NCI-H526 (cell line): ENCODE results near the gene CMIP.

Experiments used
- DNase-seq, 2 experiments: peaks; one replicate each; lab custom pipeline; 2025; lab: John Stamatoyannopoulos, UW

CMIP gene

DNA sequence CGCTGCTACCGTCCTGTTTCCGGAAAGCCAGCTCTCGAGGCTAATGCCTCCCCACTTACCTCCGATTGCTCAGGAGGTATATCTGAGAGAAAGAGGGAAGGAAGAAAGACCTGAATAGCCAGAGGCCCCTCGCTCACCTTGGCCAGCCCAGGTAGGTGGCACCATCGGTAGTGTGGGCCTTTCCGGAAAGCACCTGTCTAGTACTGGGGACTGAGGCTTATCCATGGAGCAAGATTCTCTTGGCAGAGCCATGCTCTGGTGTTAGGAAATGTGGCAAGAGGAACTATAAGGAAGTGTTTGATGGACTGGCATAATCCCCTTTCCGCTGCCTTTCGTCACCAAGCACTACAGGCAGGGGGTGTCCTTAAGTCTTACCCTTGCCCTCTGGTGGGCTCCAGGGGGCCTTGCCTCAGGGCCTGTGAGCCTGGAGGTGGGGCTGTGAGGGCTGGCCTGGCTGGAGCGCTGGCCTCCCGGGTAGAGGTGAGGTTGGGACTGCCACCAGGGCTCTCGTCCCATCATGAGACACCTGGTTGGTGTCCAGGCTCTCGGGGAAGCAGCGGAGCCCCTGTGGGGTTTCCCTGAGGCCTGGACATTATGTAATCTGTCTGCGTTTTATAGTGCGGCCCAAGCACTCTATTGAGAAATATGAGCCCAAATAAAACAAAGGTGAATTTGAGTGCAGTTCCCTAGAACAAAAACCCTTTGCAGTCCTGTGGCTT, 2.9 kb downstream of the CMIP start:
- DNase-seq, result peak in 1 of 2 experiments; percentile 41

DNA sequence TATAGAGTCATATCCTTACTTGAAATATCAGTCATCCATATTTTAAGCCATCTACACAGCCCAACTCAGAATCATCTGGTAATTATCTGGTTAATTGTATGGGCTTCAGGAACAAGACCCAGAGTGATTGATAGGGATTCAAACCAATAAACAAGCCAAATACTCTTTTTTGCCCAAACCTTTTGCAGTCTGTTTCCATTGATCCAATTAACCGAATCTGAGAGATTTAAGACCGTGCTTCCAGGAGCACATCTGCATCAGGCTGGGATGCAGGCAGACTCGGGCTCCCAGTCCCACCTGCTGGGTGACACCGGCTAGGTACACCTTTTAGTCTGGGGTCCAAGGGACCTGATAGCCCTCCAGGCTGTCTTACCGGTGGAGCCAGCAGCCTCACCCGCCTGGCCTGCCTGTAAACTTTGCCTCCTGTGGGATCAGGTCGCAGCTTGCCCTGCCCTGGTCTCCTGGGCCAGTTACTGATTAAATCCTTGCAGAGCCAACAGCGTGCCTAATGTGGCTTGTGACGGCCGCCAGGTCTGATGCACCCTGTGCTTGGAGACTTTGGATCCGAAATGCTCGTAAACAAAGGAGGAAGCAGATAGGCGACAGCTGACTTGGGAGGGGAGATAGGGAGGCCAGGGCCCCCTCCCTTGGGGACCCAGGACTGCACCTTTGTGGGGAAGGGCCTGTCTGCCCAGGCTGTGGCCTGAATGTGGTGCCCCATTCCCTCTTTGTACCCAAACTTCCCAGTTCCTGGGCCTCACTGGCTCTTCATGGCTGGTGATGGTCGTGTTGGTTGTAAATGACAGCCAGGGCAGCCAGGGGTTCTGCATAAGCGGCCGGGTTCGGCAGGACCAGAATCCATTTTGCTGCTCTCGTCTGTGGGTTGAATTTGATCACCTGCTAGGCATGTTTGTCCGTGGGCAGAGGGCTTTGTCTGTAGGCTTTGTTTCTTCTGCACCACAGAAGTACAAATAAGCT, 3.8 kb downstream of the CMIP start:
- DNase-seq, result peak in 1 of 2 experiments; percentile 60

DNA sequence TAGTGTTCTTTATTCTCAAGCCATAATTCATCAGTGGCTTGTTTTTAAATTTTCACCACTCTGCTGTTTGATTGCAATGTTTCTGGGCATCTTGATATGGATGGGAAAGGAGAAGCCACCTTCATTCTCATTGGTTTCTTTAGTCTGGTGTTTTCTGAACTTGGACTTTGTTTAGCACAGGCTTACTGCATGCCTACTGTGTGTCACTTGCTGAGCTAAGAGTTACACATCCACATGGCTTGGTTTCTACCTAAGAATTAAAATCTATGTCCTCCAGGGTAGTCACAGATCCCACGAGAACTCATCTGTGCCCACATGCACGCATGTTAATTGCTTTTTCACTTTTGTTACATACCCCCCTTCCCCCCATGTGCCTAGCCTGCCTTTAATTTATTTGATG, 4.6 kb downstream of the CMIP start:
- no peak for DNase-seq

DNA sequence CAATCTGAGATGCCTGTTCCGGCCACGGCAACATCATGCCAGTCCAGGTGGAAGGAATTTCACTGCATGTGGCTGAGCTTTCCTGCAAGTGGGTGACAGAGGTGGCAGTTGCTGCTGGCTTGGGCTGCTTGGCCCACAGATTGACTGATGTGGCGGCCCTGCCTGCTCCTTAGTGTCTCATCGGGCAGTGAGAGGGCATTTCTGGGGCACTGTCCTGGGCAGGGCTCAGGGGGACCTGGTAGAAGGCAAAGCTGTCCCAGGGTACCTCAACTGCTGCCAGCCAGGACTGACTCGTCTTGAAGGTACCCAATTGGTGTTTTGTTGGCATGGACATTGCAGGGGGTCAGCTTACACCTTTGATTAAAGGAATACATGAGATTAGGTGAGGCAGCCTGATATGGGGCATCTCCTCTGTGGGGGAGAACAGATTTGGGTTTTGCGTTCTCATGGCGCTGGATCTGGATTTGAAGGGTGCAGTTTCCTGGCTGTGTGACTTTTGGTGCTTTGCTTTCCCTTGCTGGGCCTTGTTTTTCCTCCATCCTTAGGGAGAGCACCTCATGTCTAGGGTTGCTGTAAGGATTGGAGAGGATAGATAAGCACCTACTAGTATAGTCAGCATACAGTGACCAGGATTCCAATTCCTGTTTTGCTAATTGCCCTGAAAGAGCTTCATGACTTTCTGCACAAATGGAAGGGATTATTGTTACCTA, 5.4 kb downstream of the CMIP start:
- DNase-seq, result no peak

DNA sequence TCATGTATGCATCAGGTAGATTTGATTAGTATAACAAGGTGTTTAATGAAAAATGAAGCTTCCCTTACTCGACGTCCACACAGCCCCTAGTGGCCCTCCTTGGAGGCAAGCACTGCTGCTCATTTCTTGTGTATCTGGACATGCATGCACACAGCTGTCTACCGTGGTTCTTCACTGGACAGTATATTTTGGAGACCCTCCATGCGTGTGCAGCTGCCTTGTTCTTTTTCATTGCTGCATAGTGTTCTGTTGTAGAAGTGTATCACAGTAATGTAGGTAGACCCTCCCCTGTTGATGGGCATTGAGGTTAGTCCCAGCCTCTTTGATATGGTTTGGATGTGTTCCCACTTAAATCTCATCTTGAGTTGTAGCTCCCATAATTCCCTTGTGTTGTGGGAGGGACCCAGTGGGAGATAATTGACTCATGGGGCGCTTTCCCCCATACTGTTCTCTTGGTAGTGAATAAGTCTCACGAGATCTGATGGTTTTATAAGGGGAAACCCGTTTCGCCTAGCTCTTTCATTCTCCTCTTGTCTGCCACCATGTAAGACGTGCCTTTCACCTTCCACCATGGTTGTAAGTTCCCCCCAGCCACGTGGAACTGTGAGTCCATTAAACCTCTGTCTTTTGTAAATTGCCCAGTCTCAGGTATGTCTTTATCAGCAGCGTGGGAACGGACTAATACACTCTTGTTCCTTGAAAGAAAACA, 6.3 kb downstream of the CMIP start:
- no peak for DNase-seq

DNA sequence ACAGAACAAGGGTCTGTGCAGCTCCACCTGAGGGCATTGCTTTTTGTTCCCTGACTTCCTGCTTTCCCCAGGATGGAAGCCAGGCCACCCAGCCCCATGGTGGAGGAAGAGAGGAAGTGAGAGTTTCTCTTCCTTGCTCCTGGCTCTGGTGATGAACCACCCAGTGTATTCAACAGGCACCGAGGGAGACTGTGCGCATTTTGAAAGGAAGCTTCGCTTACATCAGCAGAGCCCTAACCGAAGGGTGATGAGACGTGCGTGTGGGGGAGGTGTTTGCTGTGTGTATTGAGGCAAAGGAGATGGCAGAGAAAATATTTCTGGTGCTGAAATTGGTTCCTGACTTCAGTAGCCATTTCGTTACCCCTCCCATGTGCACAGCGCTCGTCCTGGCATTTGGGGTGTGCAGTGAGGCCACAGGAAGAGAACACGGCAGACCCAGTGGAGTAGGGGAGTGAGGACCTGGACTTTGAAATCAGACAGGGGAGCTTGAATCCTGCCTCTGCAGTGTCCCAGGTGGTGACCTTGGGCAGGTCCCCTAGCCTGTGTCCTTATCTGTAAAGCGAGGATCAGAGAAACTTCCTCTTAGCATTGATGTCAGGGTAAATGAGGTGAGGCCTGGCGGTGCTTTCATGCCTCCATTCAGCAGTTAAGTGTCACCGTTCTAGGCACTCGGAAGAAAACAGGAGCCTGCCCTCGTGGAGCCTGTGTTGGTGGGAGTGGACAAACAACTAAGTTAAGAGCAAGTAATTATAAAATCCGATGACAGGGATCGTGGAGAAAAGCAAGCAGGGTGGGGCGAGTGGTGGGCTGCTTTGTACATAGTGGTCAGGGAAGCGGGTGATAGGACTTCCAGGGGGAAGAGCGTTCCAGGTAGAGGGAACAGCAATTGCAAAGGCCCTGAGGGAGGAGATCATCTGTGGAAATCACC, 7.4 kb downstream of the CMIP start:
- no peak for DNase-seq

DNA sequence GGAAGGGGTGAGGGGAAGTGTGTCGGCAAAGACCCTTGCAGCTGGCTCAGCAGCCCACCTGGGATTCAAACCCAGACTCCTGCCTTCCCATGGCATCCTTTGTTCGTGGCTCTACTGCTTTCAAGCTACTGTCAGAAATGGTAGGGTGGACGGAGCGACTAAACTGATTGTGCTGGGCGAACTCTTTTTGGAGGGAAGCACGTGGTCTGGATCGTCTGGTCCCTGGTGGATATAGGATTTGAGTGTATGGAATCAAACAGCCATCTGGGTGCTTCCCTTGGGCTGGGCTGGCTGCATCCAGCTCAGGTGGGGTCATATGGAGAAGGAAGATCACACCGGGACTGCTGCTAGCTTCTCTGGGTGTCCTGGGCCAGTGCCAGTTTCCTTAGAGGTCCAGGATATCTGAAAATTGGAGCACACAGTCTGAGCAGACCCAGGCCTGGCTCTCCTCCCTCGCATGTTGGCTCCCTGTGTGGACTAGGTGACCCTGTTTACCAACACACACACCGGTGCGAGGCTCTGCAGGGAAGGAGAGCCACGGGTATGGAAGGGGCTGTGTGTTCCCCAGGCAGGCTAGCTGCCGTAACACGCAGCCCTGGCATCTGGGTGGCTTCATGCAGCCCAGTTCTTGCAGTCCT, 8.6 kb downstream of the CMIP start:
- DNase-seq, result no peak

DNA sequence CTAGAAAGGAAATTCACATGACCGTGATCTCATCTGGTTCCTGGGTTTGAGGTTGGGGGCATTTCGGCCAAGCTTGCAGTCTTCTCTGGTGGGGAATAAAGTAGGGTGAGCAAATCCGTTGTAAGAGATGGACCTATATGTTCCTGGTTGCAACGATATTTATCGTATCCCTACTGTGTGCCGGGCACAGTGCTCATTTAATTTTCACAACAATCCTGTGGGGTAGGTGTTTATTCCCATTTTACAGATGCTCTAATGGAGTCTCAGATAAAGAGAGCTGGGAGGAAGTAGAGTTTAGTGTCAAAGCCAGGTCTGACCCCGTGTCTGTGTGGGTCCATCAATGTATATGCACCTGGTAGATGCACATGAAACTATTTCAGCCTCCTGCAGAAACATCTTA, 9.4 kb downstream of the CMIP start:
- DNase-seq, result no peak

DNA sequence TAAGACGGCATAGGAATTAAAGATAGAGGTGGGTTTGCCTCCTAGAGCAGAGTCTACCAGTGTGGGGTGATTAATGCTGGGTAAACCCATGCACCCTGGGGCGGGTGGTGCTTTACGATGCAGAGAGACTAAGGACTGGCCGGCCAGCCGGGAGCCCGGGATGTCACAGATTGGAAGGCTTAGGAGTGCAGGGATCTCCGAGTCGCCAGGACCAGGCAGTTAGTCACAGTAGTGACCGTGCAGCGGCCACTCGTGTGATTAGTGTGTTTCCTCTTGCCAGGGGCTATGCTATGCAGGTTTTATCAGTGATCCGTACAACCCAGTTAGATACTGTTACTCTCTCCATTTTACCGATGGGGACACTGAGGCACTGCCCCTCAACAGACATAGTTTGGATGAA, 10.4 kb downstream of the CMIP start:
- no peak for DNase-seq

DNA sequence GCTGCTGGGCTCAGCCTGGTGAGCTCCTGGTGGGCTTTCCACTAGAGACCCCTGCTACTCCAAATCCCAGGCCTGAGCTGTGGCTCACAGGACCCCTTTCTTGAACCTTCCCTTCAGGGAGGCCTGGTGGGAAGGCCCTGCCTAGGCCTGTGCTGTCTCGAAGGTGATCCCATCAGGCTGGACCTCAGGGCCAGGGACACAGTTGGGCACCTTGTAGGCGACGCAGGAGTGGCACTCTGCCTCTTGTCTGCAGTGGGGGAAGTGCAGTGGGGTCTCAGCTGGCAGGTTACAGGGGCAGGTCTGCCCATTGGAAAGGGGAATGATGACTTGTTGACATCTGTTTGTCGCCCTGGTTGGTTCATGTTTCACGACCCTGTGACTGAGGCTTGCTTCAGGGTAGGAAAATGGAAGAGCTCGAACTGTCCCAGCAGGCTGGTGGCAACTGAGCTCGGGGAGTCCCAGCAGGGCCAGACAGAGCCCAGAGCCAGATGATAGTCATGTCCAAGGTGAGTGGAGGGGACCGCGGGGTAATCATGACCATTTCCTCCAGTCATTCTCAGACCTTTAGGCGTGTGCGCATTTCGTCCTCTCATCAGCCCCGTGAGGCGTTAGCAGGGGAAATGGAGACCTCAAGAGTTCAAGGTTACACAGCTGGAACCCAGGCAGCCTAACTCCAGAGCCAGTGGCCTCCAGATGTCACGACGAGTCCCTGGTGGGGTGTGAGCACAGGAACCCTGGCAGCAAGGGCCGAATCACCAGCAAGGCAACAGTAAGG, 11.3 kb downstream of the CMIP start:
- DNase-seq, result no peak

DNA sequence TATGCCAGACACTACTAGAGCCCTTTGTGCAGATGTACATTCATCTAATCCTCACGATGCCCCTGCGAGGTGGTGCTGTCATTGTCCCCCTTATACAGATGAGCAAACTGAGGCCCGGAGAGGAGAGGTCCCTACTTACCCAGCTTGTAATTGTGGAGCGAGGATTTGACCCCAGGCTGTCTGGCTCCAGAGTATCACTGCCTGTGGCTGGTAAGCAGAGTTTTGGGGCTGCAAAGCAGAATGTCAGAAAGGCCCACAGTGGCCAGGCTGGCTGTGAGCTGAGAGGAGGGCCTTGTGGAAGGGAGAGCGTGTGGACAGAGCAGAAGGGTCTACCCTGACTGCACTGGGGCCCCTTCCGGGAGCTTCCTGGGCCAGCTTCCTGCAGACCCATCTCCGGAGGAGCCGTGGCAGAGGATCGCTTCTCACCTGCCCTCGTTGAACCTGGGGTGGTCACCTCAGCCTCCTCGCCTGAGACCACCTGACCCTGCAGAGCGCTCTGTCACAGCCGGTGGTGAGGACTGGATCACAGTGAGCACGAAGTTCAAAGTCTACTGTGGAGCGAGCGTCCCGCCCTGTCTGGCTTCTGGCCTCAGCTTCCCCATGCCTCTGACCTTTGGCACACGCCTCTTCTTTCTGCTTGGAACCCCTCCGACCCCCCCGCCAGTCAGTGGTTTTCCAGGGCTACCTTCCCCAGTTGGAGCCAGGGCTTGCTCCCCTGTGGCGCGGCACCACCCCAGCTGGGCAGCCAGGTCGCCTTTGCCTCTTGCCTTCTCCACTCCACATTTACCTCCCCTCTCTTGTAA, 12.1 kb downstream of the CMIP start:
- no peak for DNase-seq

DNA sequence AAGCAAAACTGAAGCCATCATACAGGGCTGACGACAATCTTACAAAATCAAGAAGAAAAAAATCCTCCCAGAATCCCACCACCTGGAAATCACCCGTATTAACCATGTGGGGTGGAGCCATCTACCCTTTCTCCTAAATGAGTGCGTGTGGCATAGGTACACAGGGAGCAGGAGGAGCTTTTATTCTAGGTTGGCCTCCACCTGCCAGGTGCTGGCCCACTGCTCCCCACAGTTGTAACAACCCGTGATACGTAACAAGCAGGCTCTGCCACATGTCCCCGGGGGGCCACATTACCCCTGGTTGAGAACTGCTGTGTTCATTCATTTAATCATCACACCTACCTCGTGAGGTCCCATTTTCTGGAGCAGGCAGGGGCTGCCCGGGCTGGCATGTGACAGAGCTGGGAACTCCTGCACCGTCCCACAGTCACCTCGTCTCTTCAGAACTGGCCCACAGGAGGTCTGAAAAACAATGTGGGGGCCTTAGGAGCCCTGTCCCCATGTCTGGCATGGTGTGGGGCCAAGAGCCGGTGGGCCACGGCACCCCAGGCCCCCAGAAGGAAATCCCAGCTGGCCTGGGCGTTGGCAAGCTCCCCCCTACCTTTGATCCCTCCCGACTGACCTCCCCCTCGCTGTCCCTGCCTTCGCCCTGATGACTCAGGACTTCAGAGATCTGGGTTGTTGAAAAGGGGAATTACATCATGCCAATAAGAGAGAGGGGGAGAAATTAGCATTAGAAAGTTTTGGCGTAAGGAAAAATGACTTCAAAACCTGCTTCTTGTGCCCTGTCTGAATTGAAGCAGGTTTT, 12.9 kb downstream of the CMIP start:
- no peak for DNase-seq

DNA sequence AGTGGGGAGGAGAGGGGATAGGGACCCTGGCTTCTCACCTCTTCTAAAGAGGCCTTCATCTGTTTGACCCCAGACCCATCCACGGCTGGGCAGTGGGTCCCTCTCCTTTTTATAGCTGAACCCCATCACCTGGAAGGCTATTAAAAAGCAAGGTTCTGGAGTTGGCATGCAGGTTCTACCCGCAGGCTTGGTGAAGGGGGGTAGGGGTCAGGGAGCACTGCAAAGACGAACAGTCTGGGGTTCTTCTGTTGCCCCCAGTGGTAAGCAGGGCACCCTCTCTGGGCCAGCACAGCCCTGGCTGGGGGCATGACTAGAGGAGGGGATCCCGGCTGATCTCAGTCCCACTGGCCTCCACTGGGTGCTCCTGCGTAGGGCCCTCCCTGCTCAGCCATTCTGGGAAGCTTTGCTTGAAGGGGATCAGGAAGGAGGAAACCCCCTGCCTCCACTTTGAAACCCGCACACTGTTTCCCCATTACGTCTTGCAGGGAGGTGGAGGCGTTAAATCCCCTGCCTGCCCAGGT, 13.6 kb downstream of the CMIP start:
- DNase-seq, result no peak

DNA sequence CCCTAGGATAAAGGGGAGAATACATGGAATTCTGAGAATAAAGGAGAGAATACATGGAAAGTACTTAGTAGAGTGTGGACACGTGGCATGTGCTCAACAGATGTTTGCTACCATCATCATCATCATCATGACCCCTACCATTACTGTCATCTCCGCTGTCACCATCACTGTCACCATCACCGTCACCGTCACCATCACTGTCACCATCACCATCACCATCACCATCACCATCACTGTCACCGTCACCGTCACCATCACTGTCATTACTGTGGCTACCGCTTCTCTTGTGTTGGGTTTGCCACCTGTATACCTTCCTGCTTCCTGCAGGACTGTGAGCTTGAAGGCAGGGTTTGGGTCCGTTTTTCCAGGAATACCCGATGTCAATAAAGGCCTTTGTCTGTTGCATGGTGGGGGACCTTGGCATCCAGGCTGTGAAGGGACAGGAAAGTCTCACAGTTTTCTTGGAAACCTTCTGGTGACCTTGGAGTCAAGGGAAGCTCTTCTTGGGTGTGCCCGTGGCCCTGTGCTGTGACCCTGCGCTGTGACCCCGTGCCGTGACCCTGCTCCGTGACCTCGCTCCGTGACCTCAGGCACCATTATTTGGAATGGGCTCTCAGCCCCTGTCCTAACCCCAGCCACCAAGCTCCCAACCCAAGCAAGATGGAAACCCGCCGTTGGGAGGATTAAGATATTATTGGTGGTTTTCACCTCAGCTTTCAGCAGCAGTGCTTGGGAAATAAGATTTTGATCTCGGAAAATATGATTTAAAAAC, 14.4 kb downstream of the CMIP start:
- no peak for DNase-seq

DNA sequence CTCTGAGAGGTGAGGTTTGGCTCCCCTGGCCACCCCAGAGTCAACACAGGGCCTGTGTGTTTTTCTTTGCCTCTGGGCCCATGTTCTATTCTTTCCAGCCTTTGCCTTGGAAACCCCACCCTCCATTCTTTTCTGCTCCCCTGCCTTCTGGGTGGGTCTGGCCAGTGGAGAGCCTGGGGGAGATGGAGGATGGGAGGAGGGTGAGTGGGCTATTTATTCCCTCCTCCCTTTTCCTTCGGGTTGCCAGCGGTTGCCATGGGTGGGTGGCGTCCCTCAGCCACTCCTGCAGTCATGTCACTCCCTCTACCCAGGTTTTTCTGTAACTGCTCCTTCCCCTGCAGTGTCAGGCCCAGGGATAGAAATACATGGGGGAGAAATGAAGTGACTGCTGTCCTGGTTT, 15.5 kb downstream of the CMIP start:
- no peak for DNase-seq

DNA sequence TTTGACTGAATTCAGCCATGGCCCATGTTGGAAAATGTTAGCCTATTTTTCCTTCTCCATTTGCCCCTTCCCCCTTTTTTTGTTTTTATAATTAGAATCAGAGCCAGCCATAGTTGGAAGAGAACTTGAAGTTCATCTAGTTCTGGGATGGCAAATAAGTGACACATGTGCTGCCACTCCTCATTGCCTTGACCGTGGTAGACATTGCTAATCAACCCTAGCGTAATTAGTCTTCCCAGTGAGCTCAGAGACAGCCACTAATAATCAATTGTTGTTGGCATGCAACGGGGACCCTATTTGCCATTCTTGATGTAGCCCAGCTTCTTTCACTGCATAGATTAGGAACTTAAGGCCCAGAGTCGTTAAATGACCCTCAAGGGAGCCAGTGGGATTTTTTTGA, 16.6 kb downstream of the CMIP start:
- no peak for DNase-seq

DNA sequence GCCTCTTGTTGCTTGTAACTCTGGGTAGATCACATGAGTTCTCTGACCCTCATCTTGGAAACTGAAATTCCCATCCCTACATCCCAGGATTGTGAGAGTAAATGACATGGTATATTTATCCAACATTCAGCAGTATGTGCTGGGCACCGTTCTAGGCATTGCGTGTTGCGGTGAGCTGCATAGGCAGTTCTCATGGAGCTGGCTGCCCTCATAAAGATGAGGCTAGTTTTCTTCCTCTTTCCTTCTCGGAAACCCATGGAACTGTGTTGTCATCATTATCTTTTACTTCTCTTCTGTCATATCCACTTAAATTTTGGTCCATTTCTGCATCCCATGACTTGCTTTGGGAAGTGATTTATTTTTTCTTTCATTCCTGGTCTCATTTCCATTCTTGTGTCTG, 17.2 kb downstream of the CMIP start:
- DNase-seq, result no peak
